Measurements from ENCODE around the gene EMC10. TPM values are rescaled to one million over a fixed set of nuclear protein-coding genes. Genes with fewer than 3 reads are reported as not detected.

Gene EMC10
- total and polyA plus RNA-seq, 2 donors (not counting 3 experiments of a cell fraction or from before 2014, with no cell fraction given): 106 to 111 TPM

DNA sequence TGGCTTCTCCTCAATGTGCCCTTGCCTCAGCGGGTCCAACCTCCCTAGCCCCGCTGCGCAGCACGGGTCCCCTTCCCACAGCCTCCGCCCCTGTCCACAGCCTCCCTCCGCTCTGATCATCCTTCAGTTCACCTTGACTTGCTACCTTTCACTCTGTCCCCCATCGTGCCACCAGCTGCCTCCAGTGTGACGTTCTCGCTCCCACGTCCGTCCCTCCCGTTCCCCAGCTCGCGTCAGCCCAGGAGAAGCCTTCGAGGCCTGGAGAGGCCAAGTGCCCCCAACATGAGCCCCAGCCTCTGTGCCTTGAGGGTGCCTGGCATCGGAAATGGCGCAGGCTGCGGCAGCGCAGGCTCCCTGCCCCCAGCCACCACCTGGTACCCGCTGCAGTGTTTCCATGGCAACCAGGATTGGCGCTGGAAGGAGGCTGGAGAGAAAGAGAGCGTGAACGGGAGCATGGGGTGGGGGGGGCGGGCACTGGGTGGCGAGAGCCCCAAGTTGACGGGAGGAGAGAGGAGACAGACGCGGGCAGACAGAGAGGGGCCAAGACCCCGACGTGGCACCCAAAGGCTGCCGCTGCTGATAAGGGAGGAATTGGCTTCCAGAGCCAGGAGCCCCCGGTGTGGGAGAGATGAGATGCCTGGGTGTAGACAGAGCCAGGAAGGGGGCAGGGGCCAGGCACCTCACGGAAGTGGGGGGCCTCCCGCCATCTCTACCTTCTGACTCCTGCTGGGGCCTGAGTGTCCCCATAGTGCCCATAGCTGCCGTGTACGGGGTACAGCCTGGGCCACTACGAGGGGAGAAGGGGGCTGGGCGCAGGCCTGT is 38.2 kb downstream of the EMC10 start:
- H3K9me1 ChIP-seq (replicated peaks; ENCODE audit: control insufficient read depth, extremely low read depth, insufficient read depth, low read length): no peaks in the 10 kb centered on the region
- intact Hi-C loops (cut with micrococcal nuclease): no loop called here
- H3K4me1 ChIP-seq (ENCODE audit: control insufficient read depth, extremely low read depth, insufficient read depth, low read length): peaks cover 7% of the 10 kb centered on the region
- H3K4me2 ChIP-seq (ENCODE audit: insufficient read depth, low read length): no peak overlapping the region
- DNase-seq (ENCODE audit: low read depth, low spot score) (no peak), FAIRE-seq (no peak)
- no peak for TF ChIP-seq MYC (IDR thresholded peaks at IDR 0.05; ENCODE audit: low read depth, low read length)
- TF ChIP-seq, protein P1, sequence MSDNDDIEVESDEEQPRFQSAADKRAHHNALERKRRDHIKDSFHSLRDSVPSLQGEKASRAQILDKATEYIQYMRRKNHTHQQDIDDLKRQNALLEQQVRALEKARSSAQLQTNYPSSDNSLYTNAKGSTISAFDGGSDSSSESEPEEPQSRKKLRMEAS (IDR thresholded peaks at IDR 0.05; ENCODE audit: insufficient read depth, insufficient read length): no peak
- no peak for TF ChIP-seq GATA2 (IDR thresholded peaks at IDR 0.05; ENCODE audit: insufficient read depth, insufficient read length, low read depth, low read length)
- no peak for TF ChIP-seq FOS (IDR thresholded peaks at IDR 0.05; ENCODE audit: borderline replicate concordance, insufficient read depth, low read length)
- no peak for TF ChIP-seq EZH2 (IDR thresholded peaks at IDR 0.05; ENCODE audit: borderline replicate concordance, low read depth, low read length, severe bottlenecking)
- TF ChIP-seq JUN (IDR thresholded peaks at IDR 0.05; ENCODE audit: borderline replicate concordance, insufficient read depth, insufficient read length, low read depth): no peak
- TF ChIP-seq POLR2AphosphoS5 (IDR thresholded peaks at IDR 0.05; ENCODE audit: insufficient read depth, low read depth, low read length): no peak
- TF ChIP-seq, protein P2, sequence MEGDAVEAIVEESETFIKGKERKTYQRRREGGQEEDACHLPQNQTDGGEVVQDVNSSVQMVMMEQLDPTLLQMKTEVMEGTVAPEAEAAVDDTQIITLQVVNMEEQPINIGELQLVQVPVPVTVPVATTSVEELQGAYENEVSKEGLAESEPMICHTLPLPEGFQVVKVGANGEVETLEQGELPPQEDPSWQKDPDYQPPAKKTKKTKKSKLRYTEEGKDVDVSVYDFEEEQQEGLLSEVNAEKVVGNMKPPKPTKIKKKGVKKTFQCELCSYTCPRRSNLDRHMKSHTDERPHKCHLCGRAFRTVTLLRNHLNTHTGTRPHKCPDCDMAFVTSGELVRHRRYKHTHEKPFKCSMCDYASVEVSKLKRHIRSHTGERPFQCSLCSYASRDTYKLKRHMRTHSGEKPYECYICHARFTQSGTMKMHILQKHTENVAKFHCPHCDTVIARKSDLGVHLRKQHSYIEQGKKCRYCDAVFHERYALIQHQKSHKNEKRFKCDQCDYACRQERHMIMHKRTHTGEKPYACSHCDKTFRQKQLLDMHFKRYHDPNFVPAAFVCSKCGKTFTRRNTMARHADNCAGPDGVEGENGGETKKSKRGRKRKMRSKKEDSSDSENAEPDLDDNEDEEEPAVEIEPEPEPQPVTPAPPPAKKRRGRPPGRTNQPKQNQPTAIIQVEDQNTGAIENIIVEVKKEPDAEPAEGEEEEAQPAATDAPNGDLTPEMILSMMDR (IDR thresholded peaks at IDR 0.05; ENCODE audit: extremely low read depth in 1 of 2, insufficient read depth in 1 of 2, low read depth in 1 of 2, low read length in 2 of 2): no peak
- no peak for TF ChIP-seq POLR2A (IDR thresholded peaks at IDR 0.05; ENCODE audit: low read depth, low read length)
- ChIA-PET CTCF (interaction anchor here (1.5 kb wide), 1 partner anchor 23 kb away, joined by 3 read pairs; no protein-coding TSS in a partner anchor), POLR2A (no interaction called here)
- H3K79me2 ChIP-seq (ENCODE audit: control insufficient read depth, insufficient read depth, low read length): no peaks in the 10 kb centered on the region
- H3K36me3 ChIP-seq (ENCODE audit: control insufficient read depth in 2 of 2, extremely low read depth in 1 of 2, insufficient read depth in 2 of 2, low read length in 2 of 2): no peaks in the 10 kb centered on the region
- no peak overlapping the region for H3K9ac ChIP-seq (replicated peaks; ENCODE audit: extremely low read depth, insufficient read depth, low read length)
- H3K27me3 ChIP-seq (ENCODE audit: control insufficient read depth in 2 of 2, insufficient read depth in 2 of 2, low read length in 2 of 2): no peaks in the 10 kb centered on the region
- BruUV-seq (replicated peaks): no TSS peak
- H3K9me3 ChIP-seq (replicated peaks; ENCODE audit: control insufficient read depth, insufficient read depth, low read length): no peaks in the 10 kb centered on the region
- no peak overlapping the region for H3K4me3 ChIP-seq (replicated peaks in 1 of 3; ENCODE audit: insufficient read depth in 1 of 3, low read depth in 1 of 3, low read length in 3 of 3)
- H3K27ac ChIP-seq (ENCODE audit: insufficient read depth, low read depth, low read length): no peak overlapping the region
- H4K20me1 ChIP-seq (replicated peaks; ENCODE audit: control insufficient read depth, extremely low read depth, insufficient read depth, low read length): no peaks in the 10 kb centered on the region
- H2AFZ ChIP-seq (ENCODE audit: low read depth, low read length): no peak overlapping the region
- dilution Hi-C loops (cut with MboI; ENCODE audit: extremely low pct_ligation_motif_present, low sequenced_read_pairs): no loop called here
